HEK293 (cell line): Measurements from ENCODE around the gene ZNF670.
A peak's percentile ranks its signal among the peaks of the same experiment; 100 is the strongest.
"Not testable (repeated sequence)": the region's sequence is repeated elsewhere in the genome, so short reads cannot be mapped to it uniquely, and the experiment has no call there.

Source experiments
- CTCF ChIA-PET: fragments of 350-600 bp; formaldehyde crosslinking; extraction: SDS; loops from one replicate; lab custom pipeline; 2021; ENCODE audit warnings: antibody characterized with exemption; lab: Yijun Ruan, JAX
- POLR2A ChIA-PET: fragments of 300-600 bp; formaldehyde crosslinking; extraction: SDS; loops from one replicate; lab custom pipeline; 2020; ENCODE audit warnings: antibody characterized with exemption, inconsistent platforms; lab: Yijun Ruan, JAX
- H3K27ac ChIP-seq: fragments of 200-500 bp; sonication (Bioruptor generic); 2 replicates; pipeline ENCODE4 v1.5.1; 2014; ENCODE audit warnings: low read depth, low read length, control low read depth, inconsistent platforms; ENCODE audit errors: extremely low read depth
- H3K36me3 ChIP-seq, 2 experiments: fragments of 200-500 bp in 1 of 2; sonication (Bioruptor generic) in 1 of 2; 1 replicate in 1 of 2; 2 replicates in 1 of 2; pipeline ENCODE4 v1.5.1; 2014 to 2017; ENCODE audit warnings: inconsistent platforms in 2 of 2, low read length in 2 of 2; ENCODE audit not compliant: control insufficient read depth in 2 of 2, insufficient read depth in 1 of 2
- H3K4me1 ChIP-seq: fragments of 200-500 bp; sonication (Bioruptor generic); 2 replicates; pipeline ENCODE4 v1.5.1; 2014; ENCODE audit warnings: mild to moderate bottlenecking, low read length, inconsistent platforms; ENCODE audit not compliant: control insufficient read depth, insufficient read depth
- H3K4me3 ChIP-seq: 2 replicates; pipeline ENCODE4 v1.5.1; 2011; ENCODE audit warnings: low read depth, mild to moderate bottlenecking, control low read depth, low read length, moderate library complexity
- H3K9me3 ChIP-seq: fragments of 200-500 bp; sonication (Bioruptor generic); 2 replicates; pipeline ENCODE4 v1.5.1; 2014; ENCODE audit warnings: low read depth, low read length, inconsistent platforms; ENCODE audit not compliant: control insufficient read depth, insufficient read depth
- SP2 ChIP-seq: fragments of 450-650 bp; formaldehyde crosslinking; IDR thresholded peaks from 2 replicates; pipeline ENCODE4 v1.5.1; 2016; ENCODE audit warnings: missing biosample characterization, missing genetic modification characterization
- SP3 ChIP-seq: fragments of 450-650 bp; formaldehyde crosslinking; IDR thresholded peaks from 2 replicates; pipeline ENCODE4 v1.5.1; 2016; ENCODE audit warnings: missing biosample characterization, missing genetic modification characterization
- TRIM28 ChIP-seq: IDR thresholded peaks from 2 replicates; pipeline ENCODE4 v1.6.1; 2011; ENCODE audit warnings: low read length, control low read depth, borderline replicate concordance
- ZBTB11 ChIP-seq: fragments of 450-650 bp; formaldehyde crosslinking; conservative IDR thresholded peaks from 2 replicates; pipeline ENCODE4 v1.5.1; 2016; ENCODE audit warnings: low read depth, missing biosample characterization, missing genetic modification characterization
- ZBTB17 ChIP-seq: fragments of 450-650 bp; formaldehyde crosslinking; IDR thresholded peaks from 2 replicates; pipeline ENCODE4 v1.5.1; 2016; ENCODE audit warnings: missing biosample characterization, missing genetic modification characterization
- ZBTB48 ChIP-seq: fragments of 450-650 bp; formaldehyde crosslinking; IDR thresholded peaks from 2 replicates; pipeline ENCODE4 v1.5.1; 2016; ENCODE audit warnings: missing biosample characterization, missing genetic modification characterization
- ZNF274 ChIP-seq, 2 experiments: fragments of 200-500 bp in 1 of 2; fragments of 450-650 bp in 1 of 2; sonication (Bioruptor generic) in 1 of 2; formaldehyde crosslinking in 1 of 2; IDR thresholded peaks; 2 replicates each; pipeline versions ENCODE4 v1.5.1 to v1.6.1; 2014 to 2016; ENCODE audit warnings: borderline replicate concordance in 1 of 2, inconsistent platforms in 1 of 2, low read length in 1 of 2, missing biosample characterization in 1 of 2, missing genetic modification characterization in 1 of 2
- ZNF335 ChIP-seq: fragments of 450-650 bp; formaldehyde crosslinking; conservative IDR thresholded peaks from 2 replicates; pipeline ENCODE4 v1.5.1; 2016; ENCODE audit warnings: missing biosample characterization, missing genetic modification characterization
- ZNF350 ChIP-seq: fragments of 450-650 bp; formaldehyde crosslinking; IDR thresholded peaks from 2 replicates; pipeline ENCODE4 v1.5.0; 2017; ENCODE audit warnings: missing biosample characterization, mild to moderate bottlenecking, missing genetic modification characterization
- ZNF366 ChIP-seq: fragments of 450-650 bp; formaldehyde crosslinking; conservative IDR thresholded peaks from 2 replicates; pipeline ENCODE4 v1.5.1; 2016; ENCODE audit warnings: missing biosample characterization, missing genetic modification characterization
- TF ChIP-seq, protein P1 (sequence below): fragments of 450-650 bp; formaldehyde crosslinking; IDR thresholded peaks from 2 replicates; pipeline ENCODE4 v1.5.1; 2016; ENCODE audit warnings: missing biosample characterization, missing genetic modification characterization
- TF ChIP-seq, protein P2 (sequence below): fragments of 450-650 bp; formaldehyde crosslinking; IDR thresholded peaks from 2 replicates; pipeline ENCODE4 v1.5.1; 2016; ENCODE audit warnings: missing biosample characterization, missing genetic modification characterization
- TF ChIP-seq, protein P3 (sequence below): fragments of 450-650 bp; formaldehyde crosslinking; optimal IDR thresholded peaks from 2 replicates; pipeline ENCODE3; 2016; ENCODE audit warnings: missing biosample characterization, mild to moderate bottlenecking, missing genetic modification characterization
- TF ChIP-seq, protein P4 (sequence below): fragments of 450-650 bp; formaldehyde crosslinking; IDR thresholded peaks from 2 replicates; pipeline ENCODE4 v1.5.1; 2016; ENCODE audit warnings: missing biosample characterization, missing genetic modification characterization
- TF ChIP-seq, protein P5 (sequence below): fragments of 450-650 bp; formaldehyde crosslinking; IDR thresholded peaks from 2 replicates; pipeline ENCODE4 v1.5.1; 2017; ENCODE audit warnings: missing biosample characterization, mild to moderate bottlenecking, missing genetic modification characterization, moderate library complexity
- TF ChIP-seq, protein P6 (sequence below): fragments of 450-650 bp; formaldehyde crosslinking; IDR thresholded peaks from 2 replicates; pipeline ENCODE4 v1.5.1; 2017; ENCODE audit warnings: missing biosample characterization, missing genetic modification characterization

ZNF670 gene

GRCh38 chr1:247078258-247079140 is at the start of gene ZNF670:
Gene ZNF670, minus strand, starts transcription at chr1:247078811. Its CDS starts 215 bp downstream, at chr1:247078596.
- Histone ChIP-seq H3K36me3 (peaks cover 0 to 4% of the 10 kb centered on the region in 2 experiments; a peak in 1 of 3 replicates), H3K9me3 (no peaks in the 10 kb centered on the region), H3K27ac (no peak within 1 kb of the TSS), H3K4me1 (no peaks in the 10 kb centered on the region), H3K4me3 (peak within 1 kb of the TSS; percentile 69)
- POLR2A ChIA-PET, result interaction anchor here (0.9 to 1.0 kb wide), 3 partner anchors 25 to 147 kb away, joined by 3 read pairs; partner anchors contain the start of genes AHCTF1, ZNF669 and ZNF695
- CTCF ChIA-PET, result no interaction called here
- TF ChIP-seq, protein P1, sequence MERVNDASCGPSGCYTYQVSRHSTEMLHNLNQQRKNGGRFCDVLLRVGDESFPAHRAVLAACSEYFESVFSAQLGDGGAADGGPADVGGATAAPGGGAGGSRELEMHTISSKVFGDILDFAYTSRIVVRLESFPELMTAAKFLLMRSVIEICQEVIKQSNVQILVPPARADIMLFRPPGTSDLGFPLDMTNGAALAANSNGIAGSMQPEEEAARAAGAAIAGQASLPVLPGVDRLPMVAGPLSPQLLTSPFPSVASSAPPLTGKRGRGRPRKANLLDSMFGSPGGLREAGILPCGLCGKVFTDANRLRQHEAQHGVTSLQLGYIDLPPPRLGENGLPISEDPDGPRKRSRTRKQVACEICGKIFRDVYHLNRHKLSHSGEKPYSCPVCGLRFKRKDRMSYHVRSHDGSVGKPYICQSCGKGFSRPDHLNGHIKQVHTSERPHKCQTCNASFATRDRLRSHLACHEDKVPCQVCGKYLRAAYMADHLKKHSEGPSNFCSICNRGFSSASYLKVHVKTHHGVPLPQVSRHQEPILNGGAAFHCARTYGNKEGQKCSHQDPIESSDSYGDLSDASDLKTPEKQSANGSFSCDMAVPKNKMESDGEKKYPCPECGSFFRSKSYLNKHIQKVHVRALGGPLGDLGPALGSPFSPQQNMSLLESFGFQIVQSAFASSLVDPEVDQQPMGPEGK (tag by site-specific recombination), result no peak
- TF ChIP-seq, protein P2, sequence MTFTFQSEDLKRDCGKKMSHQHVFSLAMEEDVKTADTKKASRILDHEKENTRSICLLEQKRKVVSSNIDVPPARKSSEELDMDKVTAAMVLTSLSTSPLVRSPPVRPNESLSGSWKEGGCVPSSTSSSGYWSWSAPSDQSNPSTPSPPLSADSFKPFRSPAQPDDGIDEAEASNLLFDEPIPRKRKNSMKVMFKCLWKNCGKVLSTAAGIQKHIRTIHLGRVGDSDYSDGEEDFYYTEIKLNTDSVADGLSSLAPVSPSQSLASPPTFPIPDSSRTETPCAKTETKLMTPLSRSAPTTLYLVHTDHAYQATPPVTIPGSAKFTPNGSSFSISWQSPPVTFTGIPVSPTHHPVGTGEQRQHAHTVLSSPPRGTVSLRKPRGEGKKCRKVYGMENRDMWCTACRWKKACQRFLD, result no peak
- TF ChIP-seq ZBTB17 (tag by site-specific recombination) (no peak), TRIM28 (peak; percentile 56; the same call in 1 of the 2 replicates), ZNF335 (tag by site-specific recombination) (peak; percentile 80), ZBTB48 (tag by site-specific recombination) (0 out of 2 replicates have a peak, but pooled peaks have one; percentile 10), SP3 (tag by site-specific recombination) (peak; percentile 47; the same call in 1 of the 2 replicates), ZBTB11 (peak; percentile 92), ZNF274 (IDR thresholded peaks at IDR 0.05; ENCODE audit: low read length) (no peak), ZNF274 (tag by site-specific recombination; IDR thresholded peaks at IDR 0.05; ENCODE audit: borderline replicate concordance) (no peak), ZNF350 (peak; percentile 65; the same call in 1 of the 2 replicates), SP2 (tag by site-specific recombination) (peak; percentile 79), ZNF366 (tag by site-specific recombination) (peak; percentile 80)
- TF ChIP-seq, protein P3, sequence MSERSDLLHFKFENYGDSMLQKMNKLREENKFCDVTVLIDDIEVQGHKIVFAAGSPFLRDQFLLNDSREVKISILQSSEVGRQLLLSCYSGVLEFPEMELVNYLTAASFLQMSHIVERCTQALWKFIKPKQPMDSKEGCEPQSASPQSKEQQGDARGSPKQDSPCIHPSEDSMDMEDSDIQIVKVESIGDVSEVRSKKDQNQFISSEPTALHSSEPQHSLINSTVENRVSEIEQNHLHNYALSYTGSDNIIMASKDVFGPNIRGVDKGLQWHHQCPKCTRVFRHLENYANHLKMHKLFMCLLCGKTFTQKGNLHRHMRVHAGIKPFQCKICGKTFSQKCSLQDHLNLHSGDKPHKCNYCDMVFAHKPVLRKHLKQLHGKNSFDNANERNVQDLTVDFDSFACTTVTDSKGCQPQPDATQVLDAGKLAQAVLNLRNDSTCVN (tag by site-specific recombination), result peak; percentile 47
- TF ChIP-seq, protein P4, sequence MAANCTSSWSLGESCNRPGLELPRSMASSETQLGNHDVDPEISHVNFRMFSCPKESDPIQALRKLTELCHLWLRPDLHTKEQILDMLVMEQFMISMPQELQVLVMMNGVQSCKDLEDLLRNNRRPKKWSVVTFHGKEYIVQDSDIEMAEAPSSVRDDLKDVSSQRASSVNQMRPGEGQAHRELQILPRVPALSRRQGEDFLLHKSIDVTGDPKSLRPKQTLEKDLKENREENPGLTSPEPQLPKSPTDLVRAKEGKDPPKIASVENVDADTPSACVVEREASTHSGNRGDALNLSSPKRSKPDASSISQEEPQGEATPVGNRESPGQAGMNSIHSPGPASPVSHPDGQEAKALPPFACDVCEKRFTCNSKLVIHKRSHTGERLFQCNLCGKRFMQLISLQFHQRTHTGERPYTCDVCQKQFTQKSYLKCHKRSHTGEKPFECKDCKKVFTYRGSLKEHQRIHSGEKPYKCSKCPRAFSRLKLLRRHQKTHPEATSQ (tag by site-specific recombination), result no peak
- TF ChIP-seq, protein P5, sequence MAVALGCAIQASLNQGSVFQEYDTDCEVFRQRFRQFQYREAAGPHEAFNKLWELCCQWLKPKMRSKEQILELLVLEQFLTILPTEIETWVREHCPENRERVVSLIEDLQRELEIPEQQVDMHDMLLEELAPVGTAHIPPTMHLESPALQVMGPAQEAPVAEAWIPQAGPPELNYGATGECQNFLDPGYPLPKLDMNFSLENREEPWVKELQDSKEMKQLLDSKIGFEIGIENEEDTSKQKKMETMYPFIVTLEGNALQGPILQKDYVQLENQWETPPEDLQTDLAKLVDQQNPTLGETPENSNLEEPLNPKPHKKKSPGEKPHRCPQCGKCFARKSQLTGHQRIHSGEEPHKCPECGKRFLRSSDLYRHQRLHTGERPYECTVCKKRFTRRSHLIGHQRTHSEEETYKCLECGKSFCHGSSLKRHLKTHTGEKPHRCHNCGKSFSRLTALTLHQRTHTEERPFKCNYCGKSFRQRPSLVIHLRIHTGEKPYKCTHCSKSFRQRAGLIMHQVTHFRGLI (tag by site-specific recombination), result 0 out of 2 replicates have a peak, but pooled peaks have one; percentile 33
- TF ChIP-seq, protein P6, sequence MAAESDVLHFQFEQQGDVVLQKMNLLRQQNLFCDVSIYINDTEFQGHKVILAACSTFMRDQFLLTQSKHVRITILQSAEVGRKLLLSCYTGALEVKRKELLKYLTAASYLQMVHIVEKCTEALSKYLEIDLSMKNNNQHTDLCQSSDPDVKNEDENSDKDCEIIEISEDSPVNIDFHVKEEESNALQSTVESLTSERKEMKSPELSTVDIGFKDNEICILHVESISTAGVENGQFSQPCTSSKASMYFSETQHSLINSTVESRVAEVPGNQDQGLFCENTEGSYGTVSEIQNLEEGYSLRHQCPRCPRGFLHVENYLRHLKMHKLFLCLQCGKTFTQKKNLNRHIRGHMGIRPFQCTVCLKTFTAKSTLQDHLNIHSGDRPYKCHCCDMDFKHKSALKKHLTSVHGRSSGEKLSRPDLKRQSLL (tag by site-specific recombination), result no peak

GRCh38 chr1:247127519-247128282 is 49.1 kb upstream of the ZNF670 start:
- H3K4me3 ChIP-seq, H3K9me3 ChIP-seq, CTCF ChIA-PET, H3K27ac ChIP-seq, H3K36me3 ChIP-seq, H3K4me1 ChIP-seq: not testable (repeated sequence)
- POLR2A ChIA-PET, result interaction anchor here (0.6 kb wide), 1 partner anchor 23 kb away, joined by 8 read pairs; no protein-coding TSS in a partner anchor
